ENCODE results near the gene EIF5A2.
"Not testable (repeated sequence)": the region's sequence is repeated elsewhere in the genome, so short reads cannot be mapped to it uniquely, and the experiment has no call there.

EIF5A2 gene

GRCh38 chr3:170914690-170915089 is 6.3 kb upstream of the EIF5A2 start:
- Histone ChIP-seq H3K9me3 (replicated peaks; ENCODE audit: low read length) (peaks cover 4% of the 10 kb centered on the region), H3K27me3 (ENCODE audit: control insufficient read depth, insufficient read depth, low read length) (peaks cover 3% of the 10 kb centered on the region), H3K4me2 (ENCODE audit: low read length) (no peak overlapping the region), H3K36me3 (ENCODE audit: insufficient read depth, low read length) (no peaks in the 10 kb centered on the region), H3K4me1 (ENCODE audit: control insufficient read depth, insufficient read depth, low read length) (no peaks in the 10 kb centered on the region), H3K4me3 (ENCODE audit: low read length) (no peak overlapping the region), H3K9ac (ENCODE audit: low read depth, low read length) (no peak overlapping the region)

- Histone ChIP-seq H3K9me3 (replicated peaks; ENCODE audit: low read length) (peaks cover 5% of the 10 kb centered on the region), H3K27me3 (ENCODE audit: control insufficient read depth, insufficient read depth, low read length) (peaks cover 3% of the 10 kb centered on the region), H3K4me1 (ENCODE audit: control insufficient read depth, insufficient read depth, low read length) (peaks cover 2% of the 10 kb centered on the region)
Measured at GRCh38 chr3:170914212-170914611, 5.8 kb upstream of the EIF5A2 start.

GRCh38 chr3:170911051-170911450 is 2.6 kb upstream of the EIF5A2 start:
- Histone ChIP-seq H3K9ac (ENCODE audit: low read depth, low read length) (no peak overlapping the region), H3K4me2 (ENCODE audit: low read length) (no peak overlapping the region), H3K27me3 (ENCODE audit: control insufficient read depth, insufficient read depth, low read length) (peaks cover 3% of the 10 kb centered on the region), H3K4me3 (ENCODE audit: low read length) (no peak overlapping the region), H3K4me1 (ENCODE audit: control insufficient read depth, insufficient read depth, low read length) (peaks cover 17% of the 10 kb centered on the region), H3K36me3 (ENCODE audit: insufficient read depth, low read length) (no peaks in the 10 kb centered on the region), H3K9me3 (replicated peaks; ENCODE audit: low read length) (peaks cover 11% of the 10 kb centered on the region)

More at GRCh38 chr3:170914212-170914611, 5.8 kb upstream of the EIF5A2 start:
- Histone ChIP-seq H3K4me2 (ENCODE audit: low read length) (no peak overlapping the region), H3K9ac (ENCODE audit: low read depth, low read length) (no peak overlapping the region), H3K4me3 (ENCODE audit: low read length) (no peak overlapping the region), H3K36me3 (ENCODE audit: insufficient read depth, low read length) (no peaks in the 10 kb centered on the region)

- peaks cover 17% of the 10 kb centered on the region for H3K4me1 ChIP-seq (ENCODE audit: control insufficient read depth, insufficient read depth, low read length)
- H3K4me3 ChIP-seq (ENCODE audit: low read length) = no peak overlapping the region
- peaks cover 11% of the 10 kb centered on the region for H3K9me3 ChIP-seq (replicated peaks; ENCODE audit: low read length)
- H3K9ac ChIP-seq (ENCODE audit: low read depth, low read length) = no peak overlapping the region
- H3K36me3 ChIP-seq (ENCODE audit: insufficient read depth, low read length) = no peaks in the 10 kb centered on the region
- H3K4me2 ChIP-seq (ENCODE audit: low read length) = no peak overlapping the region
- H3K27me3 ChIP-seq (ENCODE audit: control insufficient read depth, insufficient read depth, low read length) = no peaks in the 10 kb centered on the region
Measured at GRCh38 chr3:170910542-170910941, 2.1 kb upstream of the EIF5A2 start.

GRCh38 chr3:170909129-170909903 is 879 bp upstream of the EIF5A2 start:
- Histone ChIP-seq H3K36me3 (ENCODE audit: insufficient read depth, low read length) (no peaks in the 10 kb centered on the region), H3K4me3 (ENCODE audit: low read length) (no peak overlapping the region), H3K4me2 (ENCODE audit: low read length) (peak overlapping the region; percentile 53), H3K9ac (ENCODE audit: low read depth, low read length) (no peak overlapping the region), H3K9me3 (replicated peaks; ENCODE audit: low read length) (peaks cover 11% of the 10 kb centered on the region), H3K4me1 (ENCODE audit: control insufficient read depth, insufficient read depth, low read length) (peaks cover 17% of the 10 kb centered on the region), H3K27me3 (ENCODE audit: control insufficient read depth, insufficient read depth, low read length) (no peaks in the 10 kb centered on the region)

GRCh38 chr3:170907637-170908234 is 701 bp downstream of the EIF5A2 start:
- Histone ChIP-seq H3K4me2 (ENCODE audit: low read length) (peak overlapping the region; percentile 89), H3K4me1 (ENCODE audit: control insufficient read depth, insufficient read depth, low read length) (peaks cover 17% of the 10 kb centered on the region), H3K36me3 (ENCODE audit: insufficient read depth, low read length) (no peaks in the 10 kb centered on the region), H3K27me3 (ENCODE audit: control insufficient read depth, insufficient read depth, low read length) (no peaks in the 10 kb centered on the region), H3K4me3 (ENCODE audit: low read length) (peak overlapping the region; percentile 90), H3K9me3 (replicated peaks; ENCODE audit: low read length) (peaks cover 11% of the 10 kb centered on the region), H3K9ac (ENCODE audit: low read depth, low read length) (peak overlapping the region; percentile 89)

GRCh38 chr3:170905862-170906261 is 2.6 kb downstream of the EIF5A2 start:
- no peak overlapping the region for H3K9ac ChIP-seq (ENCODE audit: low read depth, low read length)
- H3K36me3 ChIP-seq (ENCODE audit: insufficient read depth, low read length) = peaks cover 4% of the 10 kb centered on the region
- H3K4me1 ChIP-seq (ENCODE audit: control insufficient read depth, insufficient read depth, low read length) = peaks cover 17% of the 10 kb centered on the region
- peaks cover 9% of the 10 kb centered on the region for H3K9me3 ChIP-seq (replicated peaks; ENCODE audit: low read length)
- no peaks in the 10 kb centered on the region for H3K27me3 ChIP-seq (ENCODE audit: control insufficient read depth, insufficient read depth, low read length)
- no peak overlapping the region for H3K4me3 ChIP-seq (ENCODE audit: low read length)
- peak overlapping the region; percentile 89 for H3K4me2 ChIP-seq (ENCODE audit: low read length)

- H3K27me3 ChIP-seq (ENCODE audit: control insufficient read depth, insufficient read depth, low read length) = no peaks in the 10 kb centered on the region
- H3K9ac ChIP-seq (ENCODE audit: low read depth, low read length) = no peak overlapping the region
- peaks cover 10% of the 10 kb centered on the region for H3K4me1 ChIP-seq (ENCODE audit: control insufficient read depth, insufficient read depth, low read length)
- H3K9me3 ChIP-seq (replicated peaks; ENCODE audit: low read length) = no peaks in the 10 kb centered on the region
- no peak overlapping the region for H3K4me3 ChIP-seq (ENCODE audit: low read length)
- peaks cover 4% of the 10 kb centered on the region for H3K36me3 ChIP-seq (ENCODE audit: insufficient read depth, low read length)
- H3K4me2 ChIP-seq (ENCODE audit: low read length) = no peak overlapping the region
Measured at GRCh38 chr3:170903123-170903522, 5.3 kb downstream of the EIF5A2 start.

GRCh38 chr3:170899455-170899854 is 9.0 kb downstream of the EIF5A2 start:
- H3K9ac ChIP-seq (ENCODE audit: low read depth, low read length) = no peak overlapping the region
- no peak overlapping the region for H3K4me2 ChIP-seq (ENCODE audit: low read length)
- no peak overlapping the region for H3K4me3 ChIP-seq (ENCODE audit: low read length)
- no peaks in the 10 kb centered on the region for H3K27me3 ChIP-seq (ENCODE audit: control insufficient read depth, insufficient read depth, low read length)
- no peaks in the 10 kb centered on the region for H3K4me1 ChIP-seq (ENCODE audit: control insufficient read depth, insufficient read depth, low read length)
- H3K9me3 ChIP-seq (replicated peaks; ENCODE audit: low read length) = no peaks in the 10 kb centered on the region
- H3K36me3 ChIP-seq (ENCODE audit: insufficient read depth, low read length) = peaks cover 6% of the 10 kb centered on the region

GRCh38 chr3:170897978-170898377 is 10.5 kb downstream of the EIF5A2 start:
- H3K9me3 ChIP-seq (replicated peaks; ENCODE audit: low read length) = no peaks in the 10 kb centered on the region
- H3K4me2 ChIP-seq (ENCODE audit: low read length) = no peak overlapping the region

GRCh38 chr3:170897199-170897598 is 11.2 kb downstream of the EIF5A2 start:
- H3K9ac ChIP-seq (ENCODE audit: low read depth, low read length); H3K4me3 ChIP-seq (ENCODE audit: low read length); H3K27me3 ChIP-seq (ENCODE audit: control insufficient read depth, insufficient read depth, low read length); H3K9me3 ChIP-seq (replicated peaks; ENCODE audit: low read length); H3K4me2 ChIP-seq (ENCODE audit: low read length); H3K4me1 ChIP-seq (ENCODE audit: control insufficient read depth, insufficient read depth, low read length): not testable (repeated sequence)
- H3K36me3 ChIP-seq (ENCODE audit: insufficient read depth, low read length) = peaks cover 11% of the 10 kb centered on the region

More at GRCh38 chr3:170897978-170898377, 10.5 kb downstream of the EIF5A2 start:
- Histone ChIP-seq H3K36me3 (ENCODE audit: insufficient read depth, low read length) (peaks cover 6% of the 10 kb centered on the region), H3K4me3 (ENCODE audit: low read length) (no peak overlapping the region), H3K9ac (ENCODE audit: low read depth, low read length) (no peak overlapping the region), H3K4me1 (ENCODE audit: control insufficient read depth, insufficient read depth, low read length) (no peaks in the 10 kb centered on the region), H3K27me3 (ENCODE audit: control insufficient read depth, insufficient read depth, low read length) (no peaks in the 10 kb centered on the region)

GRCh38 chr3:170896781-170897180 is 11.7 kb downstream of the EIF5A2 start:
- Histone ChIP-seq H3K36me3 (ENCODE audit: insufficient read depth, low read length) (peaks cover 10% of the 10 kb centered on the region), H3K4me2 (ENCODE audit: low read length) (no peak overlapping the region), H3K27me3 (ENCODE audit: control insufficient read depth, insufficient read depth, low read length) (no peaks in the 10 kb centered on the region), H3K9me3 (replicated peaks; ENCODE audit: low read length) (no peaks in the 10 kb centered on the region), H3K4me1 (ENCODE audit: control insufficient read depth, insufficient read depth, low read length) (no peaks in the 10 kb centered on the region), H3K9ac (ENCODE audit: low read depth, low read length) (no peak overlapping the region), H3K4me3 (ENCODE audit: low read length) (no peak overlapping the region)
